T1000 (cell line): ENCODE measurements around the gene LEFTY2.
"Not testable (repeated sequence)": the region's sequence is repeated elsewhere in the genome, so short reads cannot be mapped to it uniquely, and the experiment has no call there.

Experiments used
- DNase-seq: peaks from one replicate; lab custom pipeline; 2025; ENCODE audit warnings: mixed read lengths; lab: John Stamatoyannopoulos, UW

The LEFTY2 gene

DNA sequence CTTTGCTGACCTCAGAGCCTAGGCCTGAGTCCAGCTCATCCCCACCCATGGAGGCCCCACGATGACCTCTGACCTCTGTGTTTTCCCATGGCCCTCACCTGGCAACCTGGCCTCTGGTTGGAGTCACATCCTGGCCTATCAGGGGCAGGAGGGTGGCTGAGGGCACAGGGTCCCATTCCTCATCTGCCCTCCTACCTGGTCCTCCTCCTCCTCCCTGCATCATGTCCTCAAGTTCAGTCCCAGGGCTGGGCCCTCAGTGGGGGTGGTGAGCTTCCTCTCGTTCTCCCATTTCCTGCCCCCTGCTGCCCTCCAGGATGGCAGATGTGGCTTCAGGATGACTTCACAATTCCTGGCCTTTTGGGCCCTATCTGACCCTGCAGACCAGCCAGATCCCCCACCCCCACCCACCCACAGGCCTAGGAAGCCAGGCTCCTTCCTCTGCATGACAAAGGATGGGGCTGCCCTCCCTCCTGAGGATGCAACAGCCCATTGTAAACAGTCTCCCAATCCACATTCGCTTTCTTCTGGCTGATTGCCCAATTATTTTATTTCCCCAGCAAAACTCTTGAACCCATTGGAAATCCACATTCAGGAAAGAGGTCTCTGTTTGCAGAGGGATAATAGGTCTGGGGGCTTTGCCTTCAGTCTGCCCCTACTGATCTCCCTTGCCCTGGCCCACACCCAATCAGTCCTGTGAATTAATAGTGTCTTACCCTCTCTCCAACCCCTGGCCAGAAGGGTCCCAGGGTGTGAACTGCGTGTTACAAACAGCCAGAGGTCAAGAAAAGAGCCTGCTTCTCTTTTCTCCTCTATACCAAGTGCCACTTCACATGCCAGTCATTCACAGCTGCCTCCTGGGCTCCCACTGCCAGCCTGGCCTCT, 41.7 kb downstream of the LEFTY2 start:
- no peak for DNase-seq

DNA sequence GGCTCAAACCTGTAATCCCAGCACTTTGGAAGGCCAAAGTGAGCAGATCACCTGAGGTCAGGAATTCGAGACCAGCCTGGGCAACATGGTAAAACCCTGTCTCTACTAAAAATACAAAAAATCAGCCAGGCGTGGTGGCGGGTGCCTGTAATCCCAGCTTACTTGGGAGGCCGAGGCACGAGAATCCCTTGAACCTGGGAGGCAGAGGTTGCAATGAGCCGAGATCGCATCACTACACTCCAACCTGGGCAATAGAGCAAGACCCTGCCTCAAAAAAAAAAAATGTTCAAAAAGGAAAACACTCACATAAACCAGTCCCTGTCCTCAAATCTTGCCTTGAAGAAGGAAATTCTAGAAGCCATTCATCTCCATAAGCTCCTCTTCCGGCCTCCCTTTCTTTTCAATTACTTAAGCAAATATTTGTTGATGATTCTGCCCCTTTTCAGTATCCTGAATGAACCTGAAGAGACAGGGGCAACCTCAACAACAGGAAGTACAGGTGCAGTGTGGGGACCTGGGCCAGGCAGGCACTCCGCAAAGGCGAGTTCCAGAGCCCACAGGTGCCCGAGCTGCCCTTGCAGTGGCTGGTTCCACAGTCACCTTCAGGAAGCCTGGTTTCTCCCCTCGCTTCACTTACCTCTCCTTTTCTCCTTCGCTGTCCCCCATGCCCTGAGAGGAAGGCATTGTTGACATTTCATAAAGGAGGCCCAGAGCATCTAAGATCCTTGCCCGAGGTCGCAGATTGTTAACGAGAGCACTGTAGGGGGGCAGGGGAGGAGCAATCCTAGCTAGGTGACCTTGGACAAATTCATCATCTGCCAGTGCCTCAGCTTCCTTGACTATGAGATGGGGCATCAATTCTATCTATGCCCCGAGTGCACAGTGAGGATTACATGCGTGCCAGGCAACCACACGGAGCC, 43.2 kb downstream of the LEFTY2 start:
- DNase-seq, result no peak

DNA sequence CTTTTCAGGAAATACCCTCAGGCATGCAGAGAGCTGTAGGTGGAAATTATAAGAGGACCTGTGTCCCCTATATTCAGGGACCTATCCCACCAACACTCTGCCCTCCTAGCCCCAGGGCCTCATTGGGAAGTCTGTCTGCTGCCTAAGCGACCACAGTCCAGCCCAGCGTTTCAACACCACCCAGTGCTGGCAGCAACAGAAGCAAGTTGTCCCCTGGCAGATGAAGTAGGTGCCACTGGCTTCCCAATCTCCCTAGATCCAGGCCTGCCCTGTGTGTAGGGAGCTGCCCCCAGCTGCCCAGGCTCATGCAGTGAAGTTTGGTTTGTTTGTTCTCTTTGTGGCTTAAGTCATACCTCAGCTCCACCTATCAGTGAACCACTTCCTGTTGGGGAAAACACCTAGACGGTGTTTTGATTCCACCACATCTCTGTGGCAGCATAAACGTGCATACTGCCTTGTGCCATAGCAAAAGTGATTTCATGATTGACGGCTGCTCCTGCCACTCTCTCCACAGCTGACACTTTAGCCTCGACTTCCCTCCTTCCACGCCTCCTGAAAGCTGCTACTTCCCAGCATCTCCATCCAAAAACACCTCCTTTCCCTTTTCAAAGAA, 44.0 kb downstream of the LEFTY2 start:
- no peak for DNase-seq

DNA sequence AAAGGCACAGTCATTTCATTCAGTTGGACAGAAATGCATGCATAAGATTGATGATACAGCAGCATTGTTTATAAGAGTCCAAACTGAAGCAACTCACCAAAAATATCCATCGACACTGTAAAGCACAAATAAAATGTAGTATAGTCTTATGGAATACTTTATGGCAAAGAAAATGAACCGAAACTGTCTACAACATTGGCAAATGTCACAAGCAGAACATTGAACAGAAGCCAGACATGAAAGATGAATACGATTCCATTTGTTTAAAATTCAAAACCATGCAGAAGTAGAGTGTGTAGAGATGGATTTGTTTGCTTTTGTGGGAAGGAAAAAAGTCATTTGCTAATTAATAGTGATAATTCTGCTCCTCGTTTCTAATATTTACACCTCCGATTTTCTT, 44.5 kb downstream of the LEFTY2 start:
- no peak for DNase-seq

DNA sequence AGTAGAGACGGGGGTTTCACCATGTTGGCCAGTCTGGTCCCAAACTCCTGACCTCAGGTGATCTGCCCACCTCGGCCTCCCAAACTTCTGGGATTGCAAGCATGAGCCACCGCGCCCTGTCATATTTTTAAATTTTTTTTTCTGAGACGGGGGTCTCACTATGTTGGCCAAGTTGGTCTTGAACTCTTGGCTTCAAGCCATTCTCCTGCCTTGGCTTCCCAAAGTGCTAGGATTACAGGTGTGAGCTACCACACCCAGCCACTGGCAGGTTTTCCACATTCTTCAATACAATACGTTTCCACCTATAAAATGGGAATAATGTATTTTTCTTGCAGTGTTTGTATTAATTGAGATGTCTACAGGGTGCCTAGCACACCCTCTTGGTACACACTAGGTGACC, 48.7 kb downstream of the LEFTY2 start:
- DNase-seq, result no peak

DNA sequence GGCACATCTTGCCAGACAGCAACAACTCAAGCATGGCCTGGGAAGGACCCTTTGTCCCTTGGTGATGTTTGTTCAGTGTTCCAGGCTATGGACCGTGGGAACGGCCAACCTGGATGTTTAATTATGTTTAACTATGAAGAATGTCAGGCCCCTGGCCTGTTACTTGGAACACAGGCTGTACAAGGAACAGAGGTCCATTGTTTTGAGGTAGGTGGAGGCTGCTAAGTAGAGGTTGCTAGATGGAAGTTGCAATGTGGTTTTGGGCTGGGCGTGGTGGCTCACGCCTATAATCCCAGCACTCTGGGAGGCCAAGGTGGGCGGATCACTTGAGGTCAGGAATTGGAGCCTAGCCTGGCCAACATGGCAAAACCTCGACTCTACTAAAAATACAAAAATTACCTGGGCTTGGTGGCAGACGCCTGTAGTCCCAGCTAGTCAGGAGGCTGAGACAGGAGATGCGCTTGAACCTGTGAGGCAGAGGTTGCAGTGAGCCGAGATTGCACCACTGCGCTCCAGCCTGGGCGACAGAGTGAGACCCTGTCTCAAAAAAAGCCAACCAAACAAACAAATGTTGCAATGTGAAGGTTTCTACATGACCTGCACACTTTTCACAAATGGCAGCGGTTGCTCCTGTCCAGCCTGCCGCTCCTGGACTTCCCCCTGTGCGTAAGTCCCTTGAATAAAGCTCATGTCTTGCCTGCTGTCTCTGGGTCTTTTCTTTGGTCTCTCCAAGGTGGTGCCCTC, 49.6 kb downstream of the LEFTY2 start:
- no peak for DNase-seq

DNA sequence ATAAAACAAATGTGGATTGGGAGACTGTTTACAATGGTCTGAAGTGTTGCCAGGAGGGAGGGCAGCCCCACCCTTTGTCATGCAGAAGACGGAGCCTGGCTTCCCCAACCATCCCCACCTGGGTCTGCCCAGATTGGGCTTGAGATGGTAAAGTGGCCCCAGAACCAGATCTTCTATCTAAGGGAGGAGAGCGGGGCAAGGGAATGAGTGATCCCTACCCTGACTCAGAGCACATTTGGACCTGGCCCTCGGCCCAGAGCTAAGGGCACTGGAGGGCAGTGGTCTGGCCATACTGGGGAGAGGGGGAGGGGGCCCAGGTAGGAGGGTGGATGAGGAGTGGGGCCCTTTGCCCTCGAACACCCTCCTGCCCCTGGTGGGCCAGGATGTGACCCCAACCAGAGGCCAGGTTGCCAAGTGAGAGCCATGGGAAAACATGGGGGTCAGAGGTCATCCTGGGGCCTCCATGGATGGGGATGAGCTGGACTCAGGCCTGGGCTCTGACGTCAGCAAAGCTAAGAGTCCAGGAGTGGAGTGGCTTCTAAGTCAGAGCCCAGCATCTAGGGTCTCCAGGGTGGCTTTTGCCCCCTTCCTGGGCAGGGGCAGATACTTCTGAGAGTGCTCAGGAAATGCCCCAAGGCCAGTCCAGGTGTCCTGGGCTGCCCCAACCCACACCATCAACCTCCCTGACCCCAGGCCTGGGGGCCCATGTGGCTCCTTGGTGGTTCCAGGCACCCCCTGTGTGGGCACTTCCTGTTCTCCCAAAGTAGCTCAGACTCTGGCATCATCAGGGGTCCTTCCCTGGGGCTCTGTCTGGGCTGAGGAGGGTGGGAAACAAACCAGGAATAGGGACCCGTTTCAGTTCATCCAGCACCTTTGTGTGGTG, 50.4 kb downstream of the LEFTY2 start:
- no peak for DNase-seq

DNA sequence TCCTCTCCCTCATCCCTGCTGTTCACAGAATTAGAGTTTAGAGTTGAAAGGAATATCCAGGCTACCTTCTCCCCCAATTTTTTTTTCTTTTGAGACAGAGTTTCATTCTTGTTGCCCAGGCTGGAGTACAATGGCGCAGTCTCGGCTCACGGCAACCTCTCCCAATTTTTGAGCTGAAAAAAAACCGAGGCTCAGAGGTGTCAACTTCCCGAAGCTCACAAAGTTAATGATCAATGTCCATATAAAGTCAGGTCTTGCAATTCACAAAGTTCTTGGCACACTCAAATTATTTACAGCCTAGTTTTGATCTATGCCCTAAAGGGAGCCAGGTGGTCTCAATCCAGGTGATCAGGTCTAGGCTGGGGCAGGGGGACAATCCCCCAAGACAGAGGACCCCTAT, 51.3 kb downstream of the LEFTY2 start:
- DNase-seq, result no peak

DNA sequence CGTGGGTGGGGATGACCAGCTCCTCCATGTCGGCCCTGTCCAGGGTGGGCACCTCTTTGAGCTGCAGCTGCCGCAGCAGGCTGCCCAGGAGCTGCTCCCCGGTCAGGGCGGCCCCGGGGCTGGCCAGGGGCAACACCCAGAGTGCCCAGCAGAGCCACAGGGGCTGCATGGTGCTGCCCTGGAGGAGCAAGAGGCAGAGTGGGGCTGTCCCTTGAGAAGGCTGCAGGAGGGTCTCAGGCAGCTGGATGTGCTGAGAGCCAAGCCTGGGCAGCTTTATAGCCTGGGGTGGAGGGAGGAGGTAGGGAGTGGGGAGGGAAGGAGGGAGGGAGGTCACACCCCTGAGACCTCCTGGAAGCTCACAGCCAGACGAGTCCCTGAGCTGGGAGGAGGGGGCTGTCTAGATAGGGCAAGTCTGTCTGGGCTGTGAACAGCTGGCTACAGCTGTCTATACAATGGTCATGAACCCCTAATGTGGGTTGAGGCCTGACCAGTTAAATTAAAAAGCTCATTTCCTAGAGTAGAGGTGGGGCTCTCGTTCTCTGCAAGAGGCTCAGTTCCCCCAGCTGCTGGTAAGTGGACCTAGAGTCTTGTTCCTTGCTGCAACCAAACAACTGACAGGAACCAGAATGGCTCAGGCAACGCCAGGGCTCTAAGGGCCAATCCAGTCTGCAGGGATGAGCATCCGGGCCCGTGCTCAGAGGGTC, 52.0 kb downstream of the LEFTY2 start, which contains the start of gene LEFTY1:
LEFTY1 (minus strand) TSS at position 249 of the 704 bp plus-strand sequence; CDS start at position 169, 80 bp downstream.
- no peak for DNase-seq

DNA sequence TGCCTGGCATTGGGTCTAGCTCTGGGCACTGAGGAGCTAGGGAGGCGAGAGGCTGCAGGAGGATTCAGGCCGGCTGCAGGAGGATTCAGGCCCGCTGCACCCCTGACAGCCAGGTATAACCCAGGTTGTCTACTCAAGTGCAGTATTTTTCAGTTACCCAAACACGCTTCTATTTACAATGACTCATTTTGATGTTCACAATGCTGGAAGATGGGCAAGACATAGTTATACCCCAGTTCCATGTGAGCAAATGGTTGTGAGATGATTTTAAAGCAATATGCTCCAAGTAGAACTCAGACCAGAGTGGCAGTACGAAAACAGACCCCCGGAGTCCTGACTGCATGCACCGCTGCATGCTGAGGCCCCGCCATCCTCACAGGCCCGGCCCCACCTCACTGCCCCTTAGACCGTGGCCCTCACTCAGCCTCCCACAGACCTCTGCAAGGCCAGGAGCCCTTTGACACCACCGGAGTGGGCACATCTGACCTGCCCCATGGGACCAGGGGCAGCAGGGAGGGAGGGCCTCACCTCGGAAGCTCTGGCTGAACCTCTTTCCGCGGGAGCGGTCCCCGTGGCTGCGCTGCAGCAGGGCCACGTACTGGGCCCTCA, 52.6 kb downstream of the LEFTY2 start:
- no peak for DNase-seq

DNA sequence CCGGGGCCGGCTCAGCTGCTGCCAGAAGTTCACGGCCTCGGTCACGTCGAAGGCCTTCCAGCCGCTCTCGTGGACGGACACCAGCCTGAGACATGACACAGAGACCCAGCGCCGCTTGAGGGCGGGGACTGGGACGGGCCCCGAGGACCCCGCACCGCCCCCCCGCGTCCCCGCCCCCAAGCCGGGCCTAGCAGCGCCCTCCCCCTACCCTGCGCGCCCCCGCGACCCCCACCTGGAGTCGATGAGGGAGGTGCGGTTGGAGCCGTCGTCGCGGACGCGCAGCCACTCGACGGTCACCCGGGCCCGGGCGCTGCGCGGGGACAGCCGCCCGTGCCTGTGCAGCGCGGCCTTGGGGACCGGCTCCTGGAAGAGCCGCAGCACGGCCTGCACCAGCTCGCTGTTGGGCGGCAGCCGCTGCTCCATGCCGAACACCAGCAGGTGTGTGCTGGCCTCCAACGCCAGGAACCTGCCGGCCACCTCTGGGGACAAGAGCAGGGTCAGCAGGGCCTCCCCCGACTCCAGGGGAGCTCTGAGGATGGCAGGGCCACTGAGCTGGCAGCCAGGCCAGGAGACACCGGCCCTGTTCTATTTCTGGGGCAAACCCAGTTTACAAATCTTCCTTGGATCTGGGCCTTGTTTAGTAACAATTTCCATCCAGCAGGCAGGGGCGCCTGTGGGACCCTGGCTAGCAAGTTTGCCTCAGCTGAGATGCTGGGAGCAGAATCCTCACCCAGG, 53.3 kb downstream of the LEFTY2 start:
- DNase-seq, result not testable (repeated sequence)

DNA sequence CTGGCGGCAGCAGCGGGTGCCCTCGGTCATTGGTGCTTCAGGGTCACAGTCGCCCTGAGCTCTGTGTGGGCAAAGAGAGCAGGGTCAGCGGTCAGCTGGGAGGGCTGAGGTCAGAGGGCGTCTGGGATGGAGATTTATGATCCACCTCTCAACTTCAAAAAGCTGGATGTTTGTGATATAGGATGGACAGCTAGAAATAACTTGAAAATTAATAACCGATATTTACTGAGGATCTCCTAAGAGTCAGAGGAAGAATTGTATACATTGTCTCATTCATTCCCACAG, 54.0 kb downstream of the LEFTY2 start:
- DNase-seq, result no peak
